M059J (cell line): Measurements from ENCODE around the gene DCLK1. TPM values are rescaled to one million over a fixed set of nuclear protein-coding genes. Genes with fewer than 3 reads are reported as not detected.

Source experiments
- DNase-seq: peaks from one replicate; pipeline ENCODE4 v3.0.0-alpha.2; 2012; ENCODE audit warnings: low read depth
- total RNA-seq: library from RNA; depleted of rRNA; stranded (reverse); fragments of >200 nt; shearing (Covaris generic); gene quantifications from 2 replicates; pipeline ENCODE4 v1.2.3, GENCODE V29; 2014

The DCLK1 gene
- total RNA-seq, 1 experiment from 2014 or later, result 2.0 TPM

- no peak for DNase-seq
Observed at GRCh38 chr13:36038785-36039555, 92.2 kb downstream of the DCLK1 start.

DNA sequence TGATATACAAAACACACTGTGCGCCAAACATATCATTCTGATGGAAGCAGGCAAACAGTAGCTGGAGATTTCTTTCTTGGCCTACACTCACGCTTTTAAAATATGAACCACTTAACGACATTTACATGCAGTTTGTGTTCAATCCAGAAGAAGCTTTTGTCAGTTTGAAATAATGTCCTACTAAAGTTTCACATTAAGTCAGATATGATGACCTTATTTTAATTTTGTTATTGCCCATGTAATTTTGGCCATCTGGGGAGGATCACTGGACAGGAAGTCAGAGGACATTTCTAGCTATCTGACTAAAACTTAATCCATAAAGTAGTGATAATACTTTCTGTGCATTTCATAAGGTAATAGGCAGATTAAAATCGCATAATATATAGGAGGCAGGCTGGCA lies 98.1 kb downstream of the DCLK1 start:
- DNase-seq, result no peak

GRCh38 chr13:36031490-36031889 lies 99.7 kb downstream of the DCLK1 start:
- DNase-seq, result no peak

DNA sequence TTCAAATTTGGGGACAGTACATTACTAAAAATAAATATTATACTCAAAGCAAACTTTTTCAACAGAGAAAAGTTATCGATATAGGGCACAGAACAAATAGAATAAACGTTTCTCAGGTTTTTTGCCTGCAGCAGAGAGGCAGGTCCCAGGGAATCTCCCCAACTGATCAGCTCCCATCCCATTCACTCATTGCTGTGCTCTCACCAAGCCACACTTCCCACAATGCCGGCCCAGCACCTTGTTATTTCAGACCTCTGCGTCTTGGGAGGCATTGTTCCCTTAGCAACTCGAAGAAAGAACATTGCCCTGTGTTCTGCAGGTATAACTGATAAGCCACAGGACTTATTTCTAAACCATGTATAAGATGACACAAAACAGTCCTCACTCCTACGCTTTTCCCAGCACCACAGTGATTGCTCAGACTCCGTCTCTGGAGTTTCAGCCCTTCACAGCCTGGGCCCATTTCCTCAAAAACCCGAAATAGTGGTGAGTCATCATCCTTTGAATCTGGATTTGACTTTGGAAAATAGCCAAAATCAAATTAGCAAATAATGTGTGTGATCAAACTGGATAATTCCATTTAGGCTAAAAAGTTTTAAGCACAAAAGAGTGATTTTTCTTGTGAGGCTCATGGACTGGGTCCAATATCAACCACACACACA lies 100.4 kb downstream of the DCLK1 start:
- DNase-seq, result peak; percentile 74

GRCh38 chr13:36029166-36029565 lies 102.0 kb downstream of the DCLK1 start:
- peak; percentile 12 for DNase-seq

- DNase-seq, result no peak
Observed at GRCh38 chr13:36028359-36029025, 102.7 kb downstream of the DCLK1 start.

GRCh38 chr13:36026531-36026930 lies 104.7 kb downstream of the DCLK1 start:
- peak; percentile 26 for DNase-seq

GRCh38 chr13:36014763-36015162 lies 116.4 kb downstream of the DCLK1 start:
- no peak for DNase-seq

DNA sequence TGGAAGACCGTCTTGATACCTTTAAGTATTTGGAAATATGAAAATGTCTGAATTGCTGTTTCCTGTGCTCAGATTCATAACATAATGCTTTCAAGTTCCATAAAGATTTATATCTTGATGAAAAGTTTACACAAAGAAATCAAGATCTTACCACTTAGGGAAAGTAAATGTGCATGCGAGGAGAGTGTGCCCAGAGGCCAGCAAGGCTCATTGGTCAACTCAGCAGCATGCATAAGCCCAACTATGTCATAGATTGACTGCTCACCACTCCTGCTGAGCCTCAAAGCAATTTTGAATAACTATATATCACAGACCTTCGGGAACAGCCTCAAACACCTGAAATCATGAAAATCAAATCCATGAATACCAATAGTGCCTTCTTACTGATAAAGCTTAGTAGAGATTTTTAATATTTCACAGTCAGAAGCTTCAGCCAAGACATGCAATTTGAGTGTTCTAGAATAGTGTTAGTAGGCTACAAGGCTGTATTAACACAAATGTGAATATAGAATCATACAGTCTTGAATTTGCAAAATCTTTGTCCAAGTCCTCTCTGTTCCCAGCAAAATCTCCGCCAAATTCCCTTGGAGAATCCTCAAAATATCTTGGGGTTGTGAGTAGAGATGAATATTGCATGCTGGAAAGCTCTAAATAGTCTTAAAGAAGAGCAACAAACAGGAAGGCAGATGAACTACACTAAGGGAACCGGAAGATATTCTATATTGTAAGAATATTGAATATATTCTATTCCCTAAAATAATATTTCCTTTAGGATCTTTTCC lies 124.1 kb downstream of the DCLK1 start:
- DNase-seq, result no peak

- DNase-seq, result peak; percentile 11
Observed at GRCh38 chr13:36006347-36006746, 124.8 kb downstream of the DCLK1 start.

DNA sequence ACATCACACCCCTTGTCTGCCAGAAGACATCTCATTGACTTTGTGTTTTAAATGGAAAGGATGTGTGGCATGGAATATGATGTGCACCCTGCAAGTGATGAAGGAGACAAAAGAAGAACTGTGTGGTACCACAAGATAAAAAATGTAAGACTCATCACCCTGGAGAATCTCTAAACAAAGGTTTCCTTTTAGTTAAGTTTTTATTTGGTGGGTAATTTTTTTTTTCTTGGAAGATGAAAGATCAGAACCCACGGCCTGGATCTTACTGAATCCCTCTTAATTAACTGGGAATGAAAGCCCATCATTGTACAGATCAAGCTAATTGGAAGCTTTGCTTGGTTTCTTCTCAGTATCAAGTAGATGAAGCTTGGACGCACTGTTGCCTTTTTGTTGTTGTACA lies 129.6 kb downstream of the DCLK1 start:
- DNase-seq, result no peak

DNA sequence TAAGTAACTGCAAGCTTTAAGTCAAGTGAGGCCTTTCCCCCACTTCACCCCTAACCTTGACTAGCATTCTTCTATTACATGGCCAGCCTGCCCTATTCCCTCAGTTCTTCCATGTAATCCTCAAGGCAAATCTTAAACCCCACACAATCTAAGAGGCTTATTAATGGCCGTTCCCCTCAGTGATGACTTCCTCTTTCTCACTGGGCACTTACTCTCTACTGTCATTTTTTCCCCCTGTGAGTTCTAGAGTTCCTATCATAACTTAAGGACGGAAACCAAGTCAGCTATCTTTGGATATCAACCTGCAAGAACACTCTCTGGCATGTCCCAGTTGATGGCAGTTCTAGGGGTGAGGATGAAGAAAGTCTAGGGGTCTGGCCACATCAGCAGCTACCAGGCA lies 131.2 kb downstream of the DCLK1 start:
- no peak for DNase-seq

- DNase-seq, result no peak
Observed at GRCh38 chr13:35996360-35996759, 134.8 kb downstream of the DCLK1 start.

- peak; percentile 7 for DNase-seq
Observed at GRCh38 chr13:35995136-35995535, 136.0 kb downstream of the DCLK1 start.

DNA sequence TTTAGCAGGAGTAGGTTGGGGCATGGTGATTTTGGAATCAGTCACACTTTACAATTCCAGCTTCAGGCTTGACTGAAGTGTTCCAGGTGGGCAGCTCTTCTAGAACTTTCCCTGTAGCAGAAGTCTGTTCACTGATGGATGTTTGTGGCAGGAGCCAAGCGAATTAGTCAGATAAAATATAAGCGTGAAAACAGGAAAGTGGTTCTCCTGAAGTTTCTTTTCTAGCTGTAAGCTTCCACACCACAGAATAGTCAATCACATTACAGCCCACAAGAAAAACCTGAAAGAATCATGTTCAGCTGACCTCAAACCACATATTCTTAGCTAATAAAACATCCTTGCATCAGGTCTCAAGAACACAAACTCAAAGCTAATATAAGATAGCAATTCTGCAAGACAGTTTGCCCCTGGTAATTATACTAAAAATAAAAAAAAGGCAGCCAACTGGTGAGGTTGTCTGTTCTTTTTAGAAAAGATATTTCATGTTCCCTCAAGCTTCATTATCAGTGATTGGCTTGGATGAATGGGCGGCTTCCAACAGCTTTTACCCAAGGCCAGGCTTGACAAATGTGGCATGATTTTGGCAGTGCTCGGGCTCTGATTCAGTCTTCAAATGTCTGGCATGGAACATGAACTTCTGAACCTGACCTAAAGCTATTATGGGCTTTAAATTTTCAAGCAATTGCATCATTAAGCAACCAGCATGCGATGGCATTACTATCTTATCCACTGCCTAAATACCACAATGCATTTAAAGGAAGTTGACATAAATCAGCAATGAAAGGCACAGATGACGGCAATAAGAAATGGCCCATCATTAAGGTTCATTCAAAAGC lies 136.8 kb downstream of the DCLK1 start:
- peak; percentile 94 for DNase-seq

- DNase-seq, result peak; percentile 3
Observed at GRCh38 chr13:35993686-35994085, 137.5 kb downstream of the DCLK1 start.

DNA sequence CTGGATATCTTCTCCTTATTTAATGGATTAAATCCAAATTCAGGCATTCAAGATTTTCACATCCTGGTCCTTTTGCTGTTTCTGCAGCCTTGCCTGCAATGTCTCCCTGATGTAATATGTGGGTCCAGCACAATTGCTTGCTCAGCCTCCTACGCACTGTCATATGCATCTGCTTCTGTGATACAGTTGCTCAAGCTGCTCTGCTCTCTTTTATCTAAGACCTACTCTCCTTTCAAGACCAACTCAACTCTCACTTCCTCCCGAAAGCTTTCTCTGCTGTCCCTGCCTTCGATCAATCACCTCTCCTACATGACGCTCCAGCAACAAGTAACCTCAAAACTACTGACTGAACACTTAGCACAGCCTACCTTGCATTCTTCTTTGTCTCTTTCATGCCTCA lies 138.2 kb downstream of the DCLK1 start:
- DNase-seq, result no peak

GRCh38 chr13:35990196-35990595 lies 141.0 kb downstream of the DCLK1 start:
- DNase-seq, result no peak

DNA sequence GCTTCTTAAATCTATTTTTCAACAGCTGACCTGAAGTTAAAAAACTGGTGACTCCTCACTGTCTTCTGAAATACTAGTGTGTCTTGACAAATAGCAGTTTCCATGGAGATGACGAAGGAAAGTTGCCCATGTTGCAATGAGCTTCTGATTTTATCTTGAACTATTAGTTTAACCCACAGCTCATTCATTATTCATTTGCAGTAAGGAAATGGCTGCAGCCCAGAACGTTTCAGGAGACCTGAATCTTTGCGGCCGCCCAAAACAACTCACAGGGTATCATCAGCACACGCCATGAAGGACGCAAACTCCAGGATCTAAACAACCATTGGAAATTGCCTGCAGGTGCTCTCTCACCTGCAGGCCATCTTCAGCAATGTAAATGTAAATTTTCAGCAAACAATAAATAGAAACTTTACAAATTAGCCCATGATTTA lies 142.5 kb downstream of the DCLK1 start:
- DNase-seq, result peak; percentile 87

- no peak for DNase-seq
Observed at GRCh38 chr13:35987572-35988513, 143.3 kb downstream of the DCLK1 start.
